CD4-positive, alpha-beta T cell (primary cell): ENCODE results near the gene RAB7B. TPM values are rescaled to one million over a fixed set of nuclear protein-coding genes. Genes with fewer than 3 reads are reported as not detected.

Source experiments
- ATAC-seq: fragments of 200-7000 bp; cut with Tn5 transposase; one replicate; pipeline ENCODE4 v1.10.0; 2022; ENCODE audit warnings: mild to moderate bottlenecking; ENCODE audit not compliant: poor library complexity
- CTCF ChIA-PET: fragments of 350-600 bp; sonication (Branson Sonifier 250); formaldehyde crosslinking; loops from one replicate; lab custom pipeline; 2021; ENCODE audit warnings: antibody characterized with exemption, inconsistent platforms; lab: Charles Lee
- POLR2A ChIA-PET: fragments of 350-600 bp; sonication (Branson Sonifier 250); formaldehyde crosslinking; loops from one replicate; lab custom pipeline; 2021; ENCODE audit warnings: antibody characterized with exemption, inconsistent platforms; lab: Charles Lee
- DNase-seq, 14 experiments: peaks; one replicate each; pipeline ENCODE4 v3.0.0-alpha.2; 2013 to 2020; ENCODE audit warnings: mixed read lengths in 2 of 14
- H3K27ac ChIP-seq, 2 donors: one replicate each; pipeline versions ENCODE4 v1.5.1 to v1.7.0; 2013; ENCODE audit warnings: low read length in 2 of 2, low read depth in 1 of 2, mild to moderate bottlenecking in 1 of 2
- H3K27me3 ChIP-seq, 2 experiments: 1 replicate in 1 of 2; 2 replicates in 1 of 2; pipeline versions ENCODE4 v1.6.1 to v1.7.0; 2013; ENCODE audit warnings: low read length in 2 of 2, control low read depth in 1 of 2, mild to moderate bottlenecking in 1 of 2, moderate library complexity in 1 of 2; ENCODE audit not compliant: insufficient read depth in 2 of 2, control insufficient read depth in 1 of 2
- H3K36me3 ChIP-seq: one replicate; pipeline ENCODE4 v1.6.1; 2013; ENCODE audit warnings: low read length, control low read depth; ENCODE audit not compliant: insufficient read depth
- H3K4me1 ChIP-seq: one replicate; pipeline ENCODE4 v1.6.1; 2013; ENCODE audit warnings: low read length, control low read depth; ENCODE audit not compliant: insufficient read depth
- H3K4me3 ChIP-seq: one replicate; pipeline ENCODE4 v1.5.1; 2013; ENCODE audit warnings: mild to moderate bottlenecking, low read length, moderate library complexity
- H3K9me3 ChIP-seq, 2 experiments: 1 replicate in 1 of 2; 2 replicates in 1 of 2; pipeline versions ENCODE4 v1.6.1 to v1.7.0; 2013; ENCODE audit warnings: low read length in 2 of 2, mild to moderate bottlenecking in 2 of 2, control low read depth in 1 of 2, moderate library complexity in 1 of 2; ENCODE audit not compliant: control insufficient read depth in 1 of 2, insufficient read depth in 1 of 2
- H3K27ac Mint-ChIP-seq: one replicate; pipeline ENCODE4 v1.8.0; 2020; ENCODE audit warnings: mixed read lengths
- H3K27me3 Mint-ChIP-seq: one replicate; pipeline ENCODE4 v1.8.0; 2021; ENCODE audit warnings: mixed read lengths
- H3K36me3 Mint-ChIP-seq: one replicate; pipeline ENCODE4 v1.8.0; 2021; ENCODE audit warnings: low read depth, mixed read lengths
- H3K4me1 Mint-ChIP-seq: one replicate; pipeline ENCODE4 v1.8.0; 2021; ENCODE audit warnings: low read depth, mixed read lengths
- H3K4me3 Mint-ChIP-seq: one replicate; pipeline ENCODE4 v1.8.0; 2020; ENCODE audit warnings: mild to moderate bottlenecking, mixed read lengths
- H3K9me3 Mint-ChIP-seq: one replicate; pipeline ENCODE4 v1.8.0; 2020; ENCODE audit warnings: mixed read lengths
- CTCF ChIP-seq: fragments of 200-600 bp; IDR thresholded peaks from one replicate; pipeline ENCODE4 v1.8.0; 2022; ENCODE audit warnings: antibody characterized with exemption, mild to moderate bottlenecking
- intact Hi-C, 2 experiments: fragments of 100-400 bp; cut with DNase I in 1 of 2; cut with micrococcal nuclease in 1 of 2; formaldehyde crosslinking; loops; one replicate each; pipeline versions ENCODE4 v1.15.1 to v1.9.0; 2023 to 2025; cut with DNase I, micrococcal nuclease
- total RNA-seq, 174 experiments: library from RNA in 2 of 174; stranded (reverse) in 2 of 174; gene quantifications; one replicate each; pipeline ENCODE4 v1.2.3 and lab custom pipeline; 2021 to 2026

Gene RAB7B
- total RNA-seq, 2 experiments from 2014 or later: 0.08 TPM; not detected in 1

DNA sequence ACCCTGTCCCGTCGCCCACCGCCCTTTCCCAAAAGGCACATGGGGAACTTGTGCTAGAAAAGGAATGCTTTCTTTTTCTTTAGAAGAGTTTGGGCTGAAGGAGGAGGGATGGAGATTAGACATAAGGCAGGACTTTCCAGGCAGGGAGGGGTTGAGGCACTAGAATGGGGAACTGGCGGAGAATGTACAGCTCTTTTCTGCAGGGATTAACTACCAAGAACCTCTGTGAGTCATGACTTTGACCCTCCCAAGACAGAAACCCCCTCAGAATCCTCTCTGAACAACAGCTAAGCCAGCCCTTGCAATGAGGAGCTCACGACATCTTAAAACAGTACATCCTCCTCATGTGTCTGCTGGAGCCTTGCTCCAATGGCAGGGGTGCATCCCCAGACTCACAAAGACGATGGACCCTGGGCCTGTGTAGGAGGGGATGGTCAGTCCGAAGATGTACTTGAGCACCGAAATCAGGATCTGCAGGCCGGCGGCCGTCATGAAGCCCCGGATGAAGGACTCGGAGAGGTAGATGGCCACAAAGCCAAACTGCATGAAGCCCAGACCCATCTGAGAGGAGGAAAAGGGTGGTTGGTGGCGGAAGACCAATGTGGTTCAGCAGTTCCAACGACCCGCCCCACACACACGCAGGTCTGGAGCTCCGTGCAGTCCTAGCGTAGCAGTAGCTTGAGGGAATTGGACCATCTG is 73.5 kb downstream of the RAB7B start:
- POLR2A ChIA-PET: no interaction called here

DNA sequence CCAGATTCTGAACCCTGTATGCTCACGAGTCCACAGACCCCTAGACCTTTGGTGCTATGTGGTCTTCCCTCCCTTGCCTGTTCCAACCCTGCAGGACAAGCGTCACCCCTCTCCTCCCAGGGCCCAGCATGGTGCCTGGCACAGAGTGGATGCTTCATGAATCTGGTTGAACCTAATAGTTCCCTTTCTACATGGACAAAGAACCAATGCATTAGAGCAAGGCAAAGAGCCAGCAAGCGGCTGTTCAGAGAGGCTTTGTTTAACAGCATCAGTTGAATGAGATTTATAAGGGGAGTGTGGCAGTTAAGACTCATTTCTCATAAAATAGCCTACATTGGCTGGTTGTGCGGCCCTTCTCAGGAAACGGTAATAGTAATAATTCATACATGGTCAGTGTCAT is 74.9 kb downstream of the RAB7B start:
- ChIA-PET CTCF (interaction anchor here (1.5 kb wide), 1 partner anchor 49 kb away, joined by 4 read pairs; no protein-coding TSS in a partner anchor), POLR2A (no interaction called here)
- H3K36me3 ChIP-seq: no peaks in the 10 kb centered on the region
- no peaks in the 10 kb centered on the region for H3K9me3 ChIP-seq
- Mint-ChIP-seq H3K27ac (no peak overlapping the region), H3K27me3 (peaks cover 6% of the 10 kb centered on the region), H3K9me3 (no peaks in the 10 kb centered on the region), H3K36me3 (no peaks in the 10 kb centered on the region), H3K4me3 (no peak overlapping the region), H3K4me1 (no peaks in the 10 kb centered on the region)
- no peak for TF ChIP-seq CTCF
- intact Hi-C loops: no loop called here
- no peak overlapping the region for H3K4me3 ChIP-seq
- no peak for DNase-seq
- no peak for ATAC-seq
- H3K4me1 ChIP-seq: no peaks in the 10 kb centered on the region
- no peak overlapping the region for H3K27ac ChIP-seq
- peaks cover 0 to 4% of the 10 kb centered on the region in 2 experiments for H3K27me3 ChIP-seq

More for the DNA sequence above, 73.5 kb downstream of the RAB7B start:
- CTCF ChIA-PET: no interaction called here
- H3K36me3 Mint-ChIP-seq: no peaks in the 10 kb centered on the region
- H3K27ac ChIP-seq: no peak overlapping the region
- H3K9me3 ChIP-seq: no peaks in the 10 kb centered on the region
- intact Hi-C loops: no loop called here
- no peak for TF ChIP-seq CTCF
- no peak overlapping the region for H3K4me3 Mint-ChIP-seq
- H3K9me3 Mint-ChIP-seq: no peaks in the 10 kb centered on the region
- DNase-seq (no peak), ATAC-seq (no peak)
- H3K27me3 ChIP-seq: peaks cover 0 to 7% of the 10 kb centered on the region in 2 experiments
- no peaks in the 10 kb centered on the region for H3K4me1 Mint-ChIP-seq
- H3K4me1 ChIP-seq: no peaks in the 10 kb centered on the region
- H3K27ac Mint-ChIP-seq: no peak overlapping the region
- no peak overlapping the region for H3K4me3 ChIP-seq
- peaks cover 19% of the 10 kb centered on the region for H3K27me3 Mint-ChIP-seq
- H3K36me3 ChIP-seq: no peaks in the 10 kb centered on the region

DNA sequence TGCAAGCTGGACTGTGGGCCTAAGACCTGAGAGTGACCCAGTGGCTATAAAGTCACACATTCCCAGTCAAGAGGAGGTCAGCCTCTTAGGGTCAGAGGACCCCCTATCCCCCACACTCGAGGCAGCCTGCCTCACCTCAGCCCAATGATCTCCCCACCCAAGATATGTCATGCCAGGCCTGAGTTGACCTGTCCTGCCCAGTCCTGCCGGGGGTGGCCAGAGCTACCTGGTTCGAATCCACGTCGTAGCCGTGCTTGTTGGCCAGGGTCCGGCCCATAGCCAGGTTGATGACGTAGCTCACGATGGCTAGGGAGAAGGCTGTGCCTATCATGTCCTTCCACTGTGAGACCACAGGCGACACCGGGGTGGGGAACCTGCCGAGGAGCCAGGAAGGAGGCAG is 75.5 kb downstream of the RAB7B start:
- H3K36me3 ChIP-seq: no peaks in the 10 kb centered on the region
- intact Hi-C loops: no loop called here
- H3K27ac Mint-ChIP-seq: no peak overlapping the region
- H3K4me1 ChIP-seq: no peaks in the 10 kb centered on the region
- no peak for DNase-seq
- CTCF ChIA-PET: interaction anchor here (1.5 kb wide), 1 partner anchor 49 kb away, joined by 4 read pairs; no protein-coding TSS in a partner anchor
- no peak overlapping the region for H3K4me3 ChIP-seq
- POLR2A ChIA-PET: no interaction called here
- no peak for ATAC-seq
- H3K9me3 Mint-ChIP-seq: no peaks in the 10 kb centered on the region
- peaks cover 0 to 4% of the 10 kb centered on the region in 2 experiments for H3K27me3 ChIP-seq
- H3K27me3 Mint-ChIP-seq: peaks cover 3% of the 10 kb centered on the region
- no peaks in the 10 kb centered on the region for H3K4me1 Mint-ChIP-seq
- no peaks in the 10 kb centered on the region for H3K36me3 Mint-ChIP-seq
- no peak overlapping the region for H3K27ac ChIP-seq
- H3K4me3 Mint-ChIP-seq: no peak overlapping the region
- no peak for TF ChIP-seq CTCF
- no peaks in the 10 kb centered on the region for H3K9me3 ChIP-seq
